HEK293 (cell line): ENCODE data around the gene UBXN4.

Source experiments
- CTCF ChIA-PET: fragments of 350-600 bp; formaldehyde crosslinking; extraction: SDS; loops from one replicate; lab custom pipeline; 2021; ENCODE audit warnings: antibody characterized with exemption; lab: Yijun Ruan, JAX
- POLR2A ChIA-PET: fragments of 300-600 bp; formaldehyde crosslinking; extraction: SDS; loops from one replicate; lab custom pipeline; 2020; ENCODE audit warnings: antibody characterized with exemption, inconsistent platforms; lab: Yijun Ruan, JAX
- H3K27ac ChIP-seq: fragments of 200-500 bp; sonication (Bioruptor generic); 2 replicates; pipeline ENCODE4 v1.5.1; 2014; ENCODE audit warnings: low read depth, low read length, control low read depth, inconsistent platforms; ENCODE audit errors: extremely low read depth
- H3K36me3 ChIP-seq, 2 experiments: fragments of 200-500 bp in 1 of 2; sonication (Bioruptor generic) in 1 of 2; 1 replicate in 1 of 2; 2 replicates in 1 of 2; pipeline ENCODE4 v1.5.1; 2014 to 2017; ENCODE audit warnings: inconsistent platforms in 2 of 2, low read length in 2 of 2; ENCODE audit not compliant: control insufficient read depth in 2 of 2, insufficient read depth in 1 of 2
- H3K4me1 ChIP-seq: fragments of 200-500 bp; sonication (Bioruptor generic); 2 replicates; pipeline ENCODE4 v1.5.1; 2014; ENCODE audit warnings: mild to moderate bottlenecking, low read length, inconsistent platforms; ENCODE audit not compliant: control insufficient read depth, insufficient read depth
- H3K4me3 ChIP-seq: 2 replicates; pipeline ENCODE4 v1.5.1; 2011; ENCODE audit warnings: low read depth, mild to moderate bottlenecking, control low read depth, low read length, moderate library complexity
- H3K9me3 ChIP-seq: fragments of 200-500 bp; sonication (Bioruptor generic); 2 replicates; pipeline ENCODE4 v1.5.1; 2014; ENCODE audit warnings: low read depth, low read length, inconsistent platforms; ENCODE audit not compliant: control insufficient read depth, insufficient read depth
- ATF2 ChIP-seq: fragments of 450-650 bp; formaldehyde crosslinking; IDR thresholded peaks from 2 replicates; pipeline ENCODE4 v1.5.1; 2016; ENCODE audit warnings: missing biosample characterization, missing genetic modification characterization, low read depth
- GLI2 ChIP-seq: fragments of 450-650 bp; formaldehyde crosslinking; IDR thresholded peaks from 2 replicates; pipeline ENCODE4; 2017; ENCODE audit warnings: missing biosample characterization, missing genetic modification characterization, low read depth, borderline replicate concordance
- GLI4 ChIP-seq: fragments of 450-650 bp; formaldehyde crosslinking; IDR thresholded peaks from 2 replicates; pipeline ENCODE4 v1.5.1; 2016; ENCODE audit warnings: missing biosample characterization, missing genetic modification characterization
- HIC1 ChIP-seq: fragments of 450-650 bp; formaldehyde crosslinking; IDR thresholded peaks from 2 replicates; pipeline ENCODE4 v1.5.1; 2016; ENCODE audit warnings: missing biosample characterization, missing genetic modification characterization
- IKZF3 ChIP-seq: fragments of 450-650 bp; IDR thresholded peaks from 2 replicates; pipeline ENCODE4 v1.5.0; 2018; ENCODE audit warnings: missing biosample characterization, mild to moderate bottlenecking, missing genetic modification characterization, moderate library complexity
- KLF8 ChIP-seq: fragments of 450-650 bp; formaldehyde crosslinking; IDR thresholded peaks from 2 replicates; pipeline ENCODE4 v1.5.1; 2016; ENCODE audit warnings: missing biosample characterization, missing genetic modification characterization
- KLF9 ChIP-seq: fragments of 450-650 bp; formaldehyde crosslinking; IDR thresholded peaks from 2 replicates; pipeline ENCODE4 v1.5.1; 2016; ENCODE audit warnings: missing biosample characterization, missing genetic modification characterization, low read depth
- PBX3 ChIP-seq: sonication (generic); formaldehyde crosslinking; IDR thresholded peaks from 2 replicates; pipeline ENCODE4 v1.8.1; 2022; ENCODE audit warnings: mild to moderate bottlenecking, moderate library complexity, missing genetic modification reagents
- PRDM4 ChIP-seq: fragments of 450-650 bp; formaldehyde crosslinking; IDR thresholded peaks from 2 replicates; pipeline ENCODE4 v1.5.1; 2017; ENCODE audit warnings: missing biosample characterization, missing genetic modification characterization
- REPIN1 ChIP-seq: fragments of 450-650 bp; formaldehyde crosslinking; IDR thresholded peaks from 2 replicates; pipeline ENCODE4 v1.5.1; 2017; ENCODE audit warnings: missing biosample characterization, missing genetic modification characterization, low read depth
- SP2 ChIP-seq: fragments of 450-650 bp; formaldehyde crosslinking; IDR thresholded peaks from 2 replicates; pipeline ENCODE4 v1.5.1; 2016; ENCODE audit warnings: missing biosample characterization, missing genetic modification characterization
- TRIM28 ChIP-seq: IDR thresholded peaks from 2 replicates; pipeline ENCODE4 v1.6.1; 2011; ENCODE audit warnings: low read length, control low read depth, borderline replicate concordance
- ZBTB17 ChIP-seq: fragments of 450-650 bp; formaldehyde crosslinking; IDR thresholded peaks from 2 replicates; pipeline ENCODE4 v1.5.1; 2016; ENCODE audit warnings: missing biosample characterization, missing genetic modification characterization
- ZBTB26 ChIP-seq: fragments of 450-650 bp; formaldehyde crosslinking; optimal IDR thresholded peaks from 2 replicates; pipeline ENCODE3; 2016; ENCODE audit warnings: missing biosample characterization, mild to moderate bottlenecking, missing genetic modification characterization
- ZBTB7A ChIP-seq: fragments of 450-650 bp; formaldehyde crosslinking; IDR thresholded peaks from 2 replicates; pipeline ENCODE4 v1.5.1; 2016; ENCODE audit warnings: low read depth, missing biosample characterization, missing genetic modification characterization
- ZNF10 ChIP-seq: fragments of 450-650 bp; formaldehyde crosslinking; IDR thresholded peaks from 2 replicates; pipeline ENCODE4 v1.5.1; 2017; ENCODE audit warnings: missing biosample characterization, missing genetic modification characterization
- ZNF121 ChIP-seq: fragments of 450-650 bp; formaldehyde crosslinking; IDR thresholded peaks from 2 replicates; pipeline ENCODE4 v1.5.1; 2016; ENCODE audit warnings: missing biosample characterization, missing genetic modification characterization
- ZNF248 ChIP-seq: fragments of 450-650 bp; formaldehyde crosslinking; IDR thresholded peaks from 2 replicates; pipeline ENCODE4 v1.5.1; 2017; ENCODE audit warnings: missing biosample characterization, missing genetic modification characterization
- ZNF292 ChIP-seq: fragments of 450-650 bp; formaldehyde crosslinking; IDR thresholded peaks from 2 replicates; pipeline ENCODE4 v1.5.1; 2016; ENCODE audit warnings: low read depth, missing biosample characterization, missing genetic modification characterization, borderline replicate concordance
- ZNF324 ChIP-seq: fragments of 450-650 bp; formaldehyde crosslinking; IDR thresholded peaks from 2 replicates; pipeline ENCODE4 v1.5.1; 2016; ENCODE audit warnings: missing biosample characterization, missing genetic modification characterization
- ZNF341 ChIP-seq: fragments of 450-650 bp; formaldehyde crosslinking; IDR thresholded peaks from 2 replicates; pipeline ENCODE4; 2016; ENCODE audit warnings: low read depth, missing biosample characterization, missing genetic modification characterization
- ZNF366 ChIP-seq: fragments of 450-650 bp; formaldehyde crosslinking; conservative IDR thresholded peaks from 2 replicates; pipeline ENCODE4 v1.5.1; 2016; ENCODE audit warnings: missing biosample characterization, missing genetic modification characterization
- ZNF426 ChIP-seq: fragments of 450-650 bp; formaldehyde crosslinking; IDR thresholded peaks from 2 replicates; pipeline ENCODE4 v1.5.1; 2017; ENCODE audit warnings: missing biosample characterization, missing genetic modification characterization, mild to moderate bottlenecking, inconsistent platforms, moderate library complexity
- ZNF433 ChIP-seq: fragments of 450-650 bp; formaldehyde crosslinking; IDR thresholded peaks from 2 replicates; pipeline ENCODE4 v1.5.1; 2016; ENCODE audit warnings: missing biosample characterization, missing genetic modification characterization, low read depth
- ZNF510 ChIP-seq: fragments of 450-650 bp; formaldehyde crosslinking; IDR thresholded peaks from 2 replicates; pipeline ENCODE4 v1.5.1; 2018; ENCODE audit warnings: mild to moderate bottlenecking, missing genetic modification characterization, missing biosample characterization; ENCODE audit not compliant: insufficient replicate concordance
- ZNF596 ChIP-seq: fragments of 450-650 bp; IDR thresholded peaks from 2 replicates; pipeline ENCODE4 v1.5.0; 2018; ENCODE audit warnings: missing biosample characterization, mild to moderate bottlenecking, missing genetic modification characterization, moderate library complexity
- ZNF660 ChIP-seq: fragments of 450-650 bp; IDR thresholded peaks from 2 replicates; pipeline ENCODE4 v1.5.1; 2018; ENCODE audit warnings: missing biosample characterization, mild to moderate bottlenecking, missing genetic modification characterization
- ZNF701 ChIP-seq: fragments of 450-650 bp; formaldehyde crosslinking; IDR thresholded peaks from 2 replicates; pipeline ENCODE4 v1.5.1; 2016; ENCODE audit warnings: missing biosample characterization, missing genetic modification characterization

The UBXN4 gene

GRCh38 chr2:135741395-135742324 is at the start of gene UBXN4:
TSS of gene UBXN4 (plus strand) at chr2:135741855. CDS start at chr2:135741930, 75 bp downstream.
- Histone ChIP-seq H3K9me3 (no peaks in the 10 kb centered on the region), H3K27ac (peak within 1 kb of the TSS; percentile 83), H3K4me1 (peaks cover 8% of the 10 kb centered on the region; the same call in 1 of the 2 replicates), H3K36me3 (peaks cover 5 to 18% of the 10 kb centered on the region in 2 experiments; a peak in 2 of 3 replicates), H3K4me3 (peak within 1 kb of the TSS; percentile 67)
- POLR2A ChIA-PET = interaction anchor here (0.7 kb wide), 1 partner anchor 699 kb away, joined by 6 read pairs; no protein-coding TSS in a partner anchor
- CTCF ChIA-PET = interaction anchor here (0.8 to 0.9 kb wide), 2 partner anchors 41 to 45 kb away, joined by 3 read pairs; no protein-coding TSS in a partner anchor
- no peak for TF ChIP-seq ZBTB7A (tag by site-specific recombination)
- TF ChIP-seq ZBTB26 = peak; percentile 99
- TF ChIP-seq ZNF660 (tag by site-specific recombination) = 0 out of 2 replicates have a peak, but pooled peaks have one; percentile 12
- TF ChIP-seq ZNF324 (tag by site-specific recombination) = 0 out of 2 replicates have a peak, but pooled peaks have one; percentile 27
- TF ChIP-seq ZNF10 (tag by site-specific recombination) = peak; percentile 56; the same call in 1 of the 2 replicates
- no peak for TF ChIP-seq ZNF510
- TF ChIP-seq PBX3 = 0 out of 2 replicates have a peak, but pooled peaks have one; percentile 35
- no peak for TF ChIP-seq PRDM4 (tag by site-specific recombination)
- 0 out of 2 replicates have a peak, but pooled peaks have one; percentile 19 for TF ChIP-seq KLF8 (tag by site-specific recombination)
- TF ChIP-seq ZNF248 (tag by site-specific recombination) = no peak
- TF ChIP-seq ZNF433 = no peak
- TF ChIP-seq TRIM28 = peak; percentile 92
- TF ChIP-seq ZNF366 (tag by site-specific recombination) = no peak
- TF ChIP-seq HIC1 (tag by site-specific recombination) = peak; percentile 84
- no peak for TF ChIP-seq ZNF701 (tag by site-specific recombination)
- TF ChIP-seq ZNF341 = peak; percentile 57
- 0 out of 2 replicates have a peak, but pooled peaks have one; percentile 27 for TF ChIP-seq KLF9 (tag by site-specific recombination)
- TF ChIP-seq ATF2 = 0 out of 2 replicates have a peak, but pooled peaks have one; percentile 5
- no peak; the same call in 1 of the 2 replicates for TF ChIP-seq REPIN1 (tag by site-specific recombination)
- no peak for TF ChIP-seq ZNF596 (tag by site-specific recombination)
- no peak for TF ChIP-seq GLI4
- TF ChIP-seq SP2 (tag by site-specific recombination) = peak; percentile 55
- peak; percentile 86 for TF ChIP-seq ZBTB17 (tag by site-specific recombination)
- no peak for TF ChIP-seq ZNF292 (tag by site-specific recombination)
- no peak for TF ChIP-seq ZNF121 (tag by site-specific recombination)
- no peak for TF ChIP-seq IKZF3 (tag by site-specific recombination)
- no peak for TF ChIP-seq GLI2
- no peak for TF ChIP-seq ZNF426 (tag by site-specific recombination)
